Measurements from ENCODE around the gene SLC22A2.

Gene SLC22A2

GRCh38 chr6:160272707-160273106 lies 14.1 kb upstream of the SLC22A2 start:
- no peaks in the 10 kb centered on the region for H3K36me3 ChIP-seq (ENCODE audit: insufficient read depth, low read depth, low read length)
- no peak overlapping the region for H3K27ac ChIP-seq (ENCODE audit: low read length)
- no peak overlapping the region for H3K9ac ChIP-seq (ENCODE audit: low read depth, low read length)
- H3K27me3 ChIP-seq (ENCODE audit: insufficient read depth, low read length): no peaks in the 10 kb centered on the region
- H3K4me3 ChIP-seq (ENCODE audit: low read length): no peak overlapping the region
- H3K9me3 ChIP-seq (ENCODE audit: insufficient read depth, low read depth, low read length): no peaks in the 10 kb centered on the region
- no peaks in the 10 kb centered on the region for H3K4me1 ChIP-seq (ENCODE audit: insufficient read depth, low read length)

GRCh38 chr6:160270347-160270746 lies 11.7 kb upstream of the SLC22A2 start:
- H3K27me3 ChIP-seq (ENCODE audit: insufficient read depth, low read length): no peaks in the 10 kb centered on the region
- no peaks in the 10 kb centered on the region for H3K9me3 ChIP-seq (ENCODE audit: insufficient read depth, low read depth, low read length)
- no peak overlapping the region for H3K27ac ChIP-seq (ENCODE audit: low read length)
- no peak overlapping the region for H3K9ac ChIP-seq (ENCODE audit: low read depth, low read length)
- H3K4me1 ChIP-seq (ENCODE audit: insufficient read depth, low read length): no peaks in the 10 kb centered on the region
- H3K4me3 ChIP-seq (ENCODE audit: low read length): no peak overlapping the region
- H3K36me3 ChIP-seq (ENCODE audit: insufficient read depth, low read depth, low read length): no peaks in the 10 kb centered on the region

GRCh38 chr6:160269771-160270170 lies 11.2 kb upstream of the SLC22A2 start:
- Histone ChIP-seq H3K36me3 (ENCODE audit: insufficient read depth, low read depth, low read length) (no peaks in the 10 kb centered on the region), H3K27me3 (ENCODE audit: insufficient read depth, low read length) (no peaks in the 10 kb centered on the region), H3K4me1 (ENCODE audit: insufficient read depth, low read length) (no peaks in the 10 kb centered on the region), H3K9me3 (ENCODE audit: insufficient read depth, low read depth, low read length) (no peaks in the 10 kb centered on the region), H3K9ac (ENCODE audit: low read depth, low read length) (no peak overlapping the region), H3K27ac (ENCODE audit: low read length) (no peak overlapping the region), H3K4me3 (ENCODE audit: low read length) (no peak overlapping the region)

GRCh38 chr6:160269023-160269521 lies 10.5 kb upstream of the SLC22A2 start:
- no peak overlapping the region for H3K4me3 ChIP-seq (ENCODE audit: low read length)
- no peak overlapping the region for H3K27ac ChIP-seq (ENCODE audit: low read length)
- H3K4me1 ChIP-seq (ENCODE audit: insufficient read depth, low read length): no peaks in the 10 kb centered on the region
- no peak overlapping the region for H3K9ac ChIP-seq (ENCODE audit: low read depth, low read length)
- H3K36me3 ChIP-seq (ENCODE audit: insufficient read depth, low read depth, low read length): no peaks in the 10 kb centered on the region
- H3K9me3 ChIP-seq (ENCODE audit: insufficient read depth, low read depth, low read length): no peaks in the 10 kb centered on the region
- H3K27me3 ChIP-seq (ENCODE audit: insufficient read depth, low read length): no peaks in the 10 kb centered on the region

- H3K4me3 ChIP-seq (ENCODE audit: low read length): no peak overlapping the region
- no peak overlapping the region for H3K9ac ChIP-seq (ENCODE audit: low read depth, low read length)
- no peaks in the 10 kb centered on the region for H3K36me3 ChIP-seq (ENCODE audit: insufficient read depth, low read depth, low read length)
- H3K9me3 ChIP-seq (ENCODE audit: insufficient read depth, low read depth, low read length): no peaks in the 10 kb centered on the region
- no peaks in the 10 kb centered on the region for H3K27me3 ChIP-seq (ENCODE audit: insufficient read depth, low read length)
- H3K27ac ChIP-seq (ENCODE audit: low read length): no peak overlapping the region
- 0 out of 2 replicates have a peak, but pooled peaks cover under 1% of the 10 kb centered on the region for H3K4me1 ChIP-seq (ENCODE audit: insufficient read depth, low read length)
Observed at GRCh38 chr6:160267102-160267501, 8.5 kb upstream of the SLC22A2 start.

- no peaks in the 10 kb centered on the region for H3K27me3 ChIP-seq (ENCODE audit: insufficient read depth, low read length)
- no peak overlapping the region for H3K4me3 ChIP-seq (ENCODE audit: low read length)
- no peak overlapping the region for H3K27ac ChIP-seq (ENCODE audit: low read length)
- H3K9ac ChIP-seq (ENCODE audit: low read depth, low read length): no peak overlapping the region
- H3K36me3 ChIP-seq (ENCODE audit: insufficient read depth, low read depth, low read length): no peaks in the 10 kb centered on the region
- H3K4me1 ChIP-seq (ENCODE audit: insufficient read depth, low read length): 0 out of 2 replicates have a peak, but pooled peaks cover 3% of the 10 kb centered on the region
- no peaks in the 10 kb centered on the region for H3K9me3 ChIP-seq (ENCODE audit: insufficient read depth, low read depth, low read length)
Observed at GRCh38 chr6:160265869-160266476, 7.4 kb upstream of the SLC22A2 start.

GRCh38 chr6:160264061-160264612 lies 5.5 kb upstream of the SLC22A2 start:
- Histone ChIP-seq H3K9ac (ENCODE audit: low read depth, low read length) (no peak overlapping the region), H3K27me3 (ENCODE audit: insufficient read depth, low read length) (no peaks in the 10 kb centered on the region), H3K36me3 (ENCODE audit: insufficient read depth, low read depth, low read length) (no peaks in the 10 kb centered on the region), H3K9me3 (ENCODE audit: insufficient read depth, low read depth, low read length) (no peaks in the 10 kb centered on the region), H3K27ac (ENCODE audit: low read length) (no peak overlapping the region), H3K4me3 (ENCODE audit: low read length) (no peak overlapping the region), H3K4me1 (ENCODE audit: insufficient read depth, low read length) (peaks cover 12% of the 10 kb centered on the region)

GRCh38 chr6:160263196-160263939 lies 4.7 kb upstream of the SLC22A2 start:
- no peaks in the 10 kb centered on the region for H3K27me3 ChIP-seq (ENCODE audit: insufficient read depth, low read length)
- peaks cover 12% of the 10 kb centered on the region for H3K4me1 ChIP-seq (ENCODE audit: insufficient read depth, low read length)
- H3K4me3 ChIP-seq (ENCODE audit: low read length): no peak overlapping the region
- no peak overlapping the region for H3K9ac ChIP-seq (ENCODE audit: low read depth, low read length)
- H3K36me3 ChIP-seq (ENCODE audit: insufficient read depth, low read depth, low read length): no peaks in the 10 kb centered on the region
- H3K9me3 ChIP-seq (ENCODE audit: insufficient read depth, low read depth, low read length): no peaks in the 10 kb centered on the region
- H3K27ac ChIP-seq (ENCODE audit: low read length): no peak overlapping the region

- Histone ChIP-seq H3K27me3 (ENCODE audit: insufficient read depth, low read length) (no peaks in the 10 kb centered on the region), H3K9me3 (ENCODE audit: insufficient read depth, low read depth, low read length) (no peaks in the 10 kb centered on the region), H3K36me3 (ENCODE audit: insufficient read depth, low read depth, low read length) (no peaks in the 10 kb centered on the region), H3K4me1 (ENCODE audit: insufficient read depth, low read length) (peaks cover 12% of the 10 kb centered on the region), H3K27ac (ENCODE audit: low read length) (no peak overlapping the region), H3K4me3 (ENCODE audit: low read length) (no peak overlapping the region), H3K9ac (ENCODE audit: low read depth, low read length) (no peak overlapping the region)
Observed at GRCh38 chr6:160261991-160262680, 3.5 kb upstream of the SLC22A2 start.

GRCh38 chr6:160260803-160261450 lies 2.3 kb upstream of the SLC22A2 start:
- Histone ChIP-seq H3K27me3 (ENCODE audit: insufficient read depth, low read length) (no peaks in the 10 kb centered on the region), H3K4me1 (ENCODE audit: insufficient read depth, low read length) (peaks cover 12% of the 10 kb centered on the region), H3K36me3 (ENCODE audit: insufficient read depth, low read depth, low read length) (no peaks in the 10 kb centered on the region), H3K4me3 (ENCODE audit: low read length) (no peak overlapping the region), H3K9me3 (ENCODE audit: insufficient read depth, low read depth, low read length) (no peaks in the 10 kb centered on the region), H3K27ac (ENCODE audit: low read length) (no peak overlapping the region), H3K9ac (ENCODE audit: low read depth, low read length) (no peak overlapping the region)

- Histone ChIP-seq H3K9me3 (ENCODE audit: insufficient read depth, low read depth, low read length) (no peaks in the 10 kb centered on the region), H3K4me3 (ENCODE audit: low read length) (no peak overlapping the region), H3K27ac (ENCODE audit: low read length) (no peak overlapping the region), H3K4me1 (ENCODE audit: insufficient read depth, low read length) (peaks cover 12% of the 10 kb centered on the region), H3K36me3 (ENCODE audit: insufficient read depth, low read depth, low read length) (no peaks in the 10 kb centered on the region), H3K9ac (ENCODE audit: low read depth, low read length) (no peak overlapping the region), H3K27me3 (ENCODE audit: insufficient read depth, low read length) (no peaks in the 10 kb centered on the region)
Observed at GRCh38 chr6:160260367-160260766, 1.7 kb upstream of the SLC22A2 start.

Measured in iPS-20b (cell line).